T-helper 2 cell treated with Interferon-gamma antibody and Interleukin-4, amounts not matched to agents 5 μg/mL and 100 μg/mL, for 36 hours (primary cell): ENCODE data around the gene KCNQ2.
A peak's percentile ranks its signal among the peaks of the same experiment; 100 is the strongest.

Experiments used
- DNase-seq: peaks from one replicate; pipeline ENCODE4 v3.0.0; 2021; ENCODE audit warnings: low spot score
- H3K27ac Mint-ChIP-seq: one replicate; pipeline ENCODE4 v1.8.0; 2021; ENCODE audit warnings: mild to moderate bottlenecking, mixed read lengths
- H3K27me3 Mint-ChIP-seq: one replicate; pipeline ENCODE4 v1.8.0; 2021; ENCODE audit warnings: low read depth, mixed read lengths
- H3K36me3 Mint-ChIP-seq: one replicate; pipeline ENCODE4 v1.8.0; 2021; ENCODE audit warnings: low read depth, mixed read lengths
- H3K4me1 Mint-ChIP-seq: one replicate; pipeline ENCODE4 v1.8.0; 2021; ENCODE audit warnings: low read depth, mixed read lengths
- H3K4me3 Mint-ChIP-seq: one replicate; pipeline ENCODE4 v1.8.0; 2022; ENCODE audit warnings: mild to moderate bottlenecking, moderate library complexity, mixed read lengths
- H3K9me3 Mint-ChIP-seq: one replicate; pipeline ENCODE4 v1.8.0; 2021; ENCODE audit warnings: mixed read lengths

The KCNQ2 gene

DNA sequence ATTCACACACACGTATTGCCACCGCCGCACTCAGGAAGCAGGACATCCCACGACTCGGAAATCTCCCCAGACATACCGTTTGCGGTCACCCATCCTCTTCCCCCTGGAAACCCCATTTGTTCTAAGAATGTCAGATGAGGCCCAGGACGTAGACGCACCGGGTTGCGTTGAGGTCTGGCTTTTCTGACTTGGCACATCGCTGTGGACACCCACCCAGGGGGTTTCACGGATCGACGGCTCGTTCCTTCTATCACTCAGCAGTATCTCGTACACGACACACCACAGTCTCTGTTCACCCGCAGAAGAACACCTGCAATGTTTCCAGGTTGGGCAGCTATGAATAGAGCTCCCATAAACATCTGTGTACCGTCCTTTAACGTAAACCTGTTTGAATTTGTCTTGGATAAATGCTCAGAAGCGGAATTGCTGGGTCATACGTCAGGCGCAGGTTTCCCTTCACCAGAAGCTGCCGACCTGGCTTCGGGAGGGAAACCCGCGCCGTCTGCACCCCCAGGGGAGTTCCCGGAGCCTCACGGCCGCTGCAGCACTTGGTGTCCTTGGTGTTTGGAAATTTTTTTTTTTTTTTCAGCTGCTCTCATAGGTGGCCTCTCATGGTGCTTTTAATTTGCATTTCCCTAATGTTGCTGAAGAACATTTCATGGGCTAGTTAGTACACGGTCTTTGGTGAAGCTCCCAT is 35.8 kb upstream of the KCNQ2 start:
- Mint-ChIP-seq H3K27ac (no peak overlapping the region), H3K27me3 (peaks cover 36% of the 10 kb centered on the region), H3K36me3 (no peaks in the 10 kb centered on the region), H3K4me3 (no peak overlapping the region), H3K9me3 (peaks cover 3% of the 10 kb centered on the region), H3K4me1 (peaks cover 4% of the 10 kb centered on the region)
- peak; percentile 16 for DNase-seq

GRCh38 chr20:63507083-63507743 is 34.8 kb upstream of the KCNQ2 start:
- DNase-seq: no peak
- Mint-ChIP-seq H3K36me3 (no peaks in the 10 kb centered on the region), H3K4me3 (no peak overlapping the region), H3K27ac (no peak overlapping the region), H3K9me3 (peaks cover 3% of the 10 kb centered on the region), H3K27me3 (peaks cover 27% of the 10 kb centered on the region), H3K4me1 (peaks cover 4% of the 10 kb centered on the region)

DNA sequence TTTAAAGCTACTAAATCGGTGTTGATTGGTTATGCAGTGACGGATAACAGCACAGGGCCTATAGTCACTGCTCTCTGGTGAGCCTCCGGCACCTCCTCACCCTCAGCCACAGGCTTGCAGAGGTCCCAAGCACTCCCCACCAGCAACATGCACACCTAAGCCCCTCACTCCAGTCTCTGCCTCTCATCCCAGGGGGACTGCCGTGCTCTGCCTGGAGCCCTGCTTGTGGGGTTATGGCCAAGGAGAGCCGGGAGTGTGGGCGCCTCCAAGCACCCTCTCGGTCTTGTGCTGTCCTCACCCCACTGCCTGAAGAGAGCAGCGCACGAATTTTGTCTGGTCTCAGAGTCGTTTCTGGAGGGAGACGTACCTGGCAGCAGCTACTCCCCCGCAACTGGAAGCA is 33.3 kb upstream of the KCNQ2 start:
- Mint-ChIP-seq H3K4me1 (peaks cover 4% of the 10 kb centered on the region), H3K36me3 (no peaks in the 10 kb centered on the region), H3K9me3 (peaks cover 3% of the 10 kb centered on the region), H3K27ac (no peak overlapping the region), H3K4me3 (no peak overlapping the region), H3K27me3 (peaks cover 30% of the 10 kb centered on the region)
- no peak for DNase-seq

- Mint-ChIP-seq H3K4me1 (peaks cover 4% of the 10 kb centered on the region), H3K9me3 (peaks cover 3% of the 10 kb centered on the region), H3K4me3 (no peak overlapping the region), H3K36me3 (no peaks in the 10 kb centered on the region), H3K27me3 (peaks cover 29% of the 10 kb centered on the region), H3K27ac (no peak overlapping the region)
- DNase-seq: no peak
These were observed 32.8 kb upstream of the KCNQ2 start for GRCh38 chr20:63505281-63505680.

DNA sequence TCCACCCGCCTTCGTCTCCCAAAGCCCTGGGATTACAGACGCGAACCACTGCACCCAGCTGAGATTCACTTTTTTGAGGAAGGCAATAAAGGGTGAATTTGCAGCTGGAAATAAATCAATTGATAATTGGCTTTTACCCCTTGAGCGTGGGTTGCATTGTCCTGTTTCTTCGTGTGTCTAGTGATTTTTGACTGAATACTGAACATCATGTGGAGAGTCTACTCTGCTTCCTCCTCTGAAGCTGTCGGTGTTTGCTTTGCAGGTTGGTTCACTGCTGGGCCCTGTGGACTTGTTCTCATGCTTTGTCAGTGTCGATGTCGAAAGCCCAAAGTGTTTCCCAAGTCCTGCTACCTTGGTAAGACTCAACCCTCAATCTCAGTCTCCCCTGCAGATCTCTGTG is 32.2 kb upstream of the KCNQ2 start:
- Mint-ChIP-seq H3K27me3 (peaks cover 25% of the 10 kb centered on the region), H3K9me3 (peaks cover 3% of the 10 kb centered on the region), H3K27ac (no peak overlapping the region), H3K4me3 (no peak overlapping the region), H3K36me3 (no peaks in the 10 kb centered on the region), H3K4me1 (peaks cover 4% of the 10 kb centered on the region)
- no peak for DNase-seq

DNA sequence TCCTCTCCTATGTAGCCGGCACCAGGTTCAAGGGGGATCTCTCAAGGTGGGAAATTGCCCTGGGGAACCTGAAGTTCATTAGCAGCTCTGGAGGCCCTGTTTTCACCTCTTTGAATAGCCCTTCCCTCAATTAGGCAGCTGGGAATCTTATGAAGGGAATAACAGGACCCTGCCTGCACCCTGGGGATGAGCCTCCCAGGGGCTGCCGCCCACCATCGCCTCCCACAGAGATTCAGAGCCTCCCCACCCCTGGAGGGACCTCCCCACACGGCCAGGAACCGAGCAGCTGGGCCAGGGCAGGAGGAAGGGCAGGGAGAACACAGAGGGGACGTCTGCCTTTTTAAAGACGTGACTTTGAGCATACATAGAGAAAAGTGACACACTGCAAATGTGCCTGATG is 31.1 kb upstream of the KCNQ2 start:
- Mint-ChIP-seq H3K27me3 (peaks cover 19% of the 10 kb centered on the region), H3K36me3 (no peaks in the 10 kb centered on the region), H3K27ac (no peak overlapping the region), H3K4me3 (no peak overlapping the region), H3K4me1 (peaks cover 4% of the 10 kb centered on the region), H3K9me3 (peaks cover 3% of the 10 kb centered on the region)
- no peak for DNase-seq

DNA sequence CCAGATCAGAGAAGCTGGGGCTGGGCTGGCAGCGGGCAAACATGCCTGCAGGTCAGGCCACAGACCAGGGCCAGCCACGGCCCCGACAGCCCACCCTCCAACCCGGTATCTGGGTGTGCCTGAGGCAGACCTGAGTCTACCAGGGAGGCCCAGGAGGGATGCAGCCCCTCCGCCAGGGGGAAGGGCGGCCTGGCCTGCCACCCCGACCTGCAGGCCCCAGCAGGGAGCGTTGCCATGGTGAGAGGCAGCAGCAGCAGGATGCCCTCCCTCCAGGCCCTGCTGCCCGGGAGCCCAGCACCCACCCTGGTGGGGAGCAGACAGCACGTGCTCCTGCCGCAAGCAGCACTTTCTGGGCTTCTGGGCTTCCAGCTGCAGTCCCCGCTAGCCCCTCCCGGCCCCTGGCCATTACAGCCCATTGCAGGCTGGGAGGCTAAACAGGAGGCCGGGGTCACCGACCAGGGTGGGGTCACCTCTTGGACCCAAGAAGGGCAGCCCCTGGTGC is 30.3 kb upstream of the KCNQ2 start:
- DNase-seq: no peak
- H3K4me3 Mint-ChIP-seq: no peak overlapping the region
- no peak overlapping the region for H3K27ac Mint-ChIP-seq
- H3K27me3 Mint-ChIP-seq: peaks cover 17% of the 10 kb centered on the region
- H3K9me3 Mint-ChIP-seq: peaks cover 3% of the 10 kb centered on the region
- H3K4me1 Mint-ChIP-seq: peaks cover 1% of the 10 kb centered on the region
- no peaks in the 10 kb centered on the region for H3K36me3 Mint-ChIP-seq

GRCh38 chr20:63501818-63502670 is 29.6 kb upstream of the KCNQ2 start:
- H3K9me3 Mint-ChIP-seq: peaks cover 3% of the 10 kb centered on the region

GRCh38 chr20:63500902-63501817 is 28.7 kb upstream of the KCNQ2 start:
- H3K27ac Mint-ChIP-seq: no peak overlapping the region
- H3K9me3 Mint-ChIP-seq: peaks cover 3% of the 10 kb centered on the region
- H3K36me3 Mint-ChIP-seq: no peaks in the 10 kb centered on the region
- H3K27me3 Mint-ChIP-seq: peaks cover 30% of the 10 kb centered on the region
- no peak overlapping the region for H3K4me3 Mint-ChIP-seq
- no peaks in the 10 kb centered on the region for H3K4me1 Mint-ChIP-seq
- DNase-seq: no peak

More at GRCh38 chr20:63501818-63502670, 29.6 kb upstream of the KCNQ2 start:
- Mint-ChIP-seq H3K4me3 (no peak overlapping the region), H3K27me3 (peaks cover 21% of the 10 kb centered on the region), H3K36me3 (no peaks in the 10 kb centered on the region), H3K4me1 (peaks cover 1% of the 10 kb centered on the region), H3K27ac (no peak overlapping the region)
- no peak for DNase-seq

DNA sequence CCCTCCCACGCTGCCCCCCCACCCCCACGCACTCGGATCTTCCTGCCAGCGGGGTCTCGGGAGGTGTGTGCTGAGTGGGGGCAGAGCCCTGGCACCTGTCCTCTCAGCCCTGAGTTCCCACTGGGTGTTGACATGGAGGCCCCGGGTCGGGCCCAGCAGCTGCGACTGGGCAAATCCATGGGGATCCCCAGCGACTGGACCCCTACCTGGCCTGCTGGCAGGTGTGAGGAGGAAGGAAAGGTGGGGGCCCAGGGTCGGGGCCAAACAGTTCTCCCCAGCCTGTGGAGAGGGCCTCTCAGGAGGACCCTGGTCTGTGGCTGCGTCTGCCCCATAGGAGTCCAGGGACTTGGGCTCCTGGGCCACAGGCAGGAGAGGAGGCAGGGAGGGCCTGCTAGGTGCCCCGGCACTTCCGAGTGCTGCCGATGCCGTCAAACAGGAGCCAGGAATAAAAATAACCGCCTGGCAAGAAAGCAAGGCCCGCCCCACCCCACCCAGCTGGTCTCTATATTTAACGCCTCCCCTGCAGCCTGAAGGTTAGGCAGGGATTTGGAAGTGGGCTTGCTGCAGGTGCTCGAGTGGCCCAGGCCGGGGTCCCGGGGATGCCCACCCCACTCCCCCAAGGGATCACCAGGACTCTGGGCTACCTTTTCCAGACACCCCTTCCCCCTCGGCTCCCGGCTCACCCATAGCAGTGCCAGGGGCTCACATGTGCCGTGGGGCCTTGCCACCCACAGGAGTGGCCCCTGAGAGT is 27.9 kb upstream of the KCNQ2 start:
- Mint-ChIP-seq H3K9me3 (peaks cover 3% of the 10 kb centered on the region), H3K4me3 (no peak overlapping the region), H3K4me1 (no peaks in the 10 kb centered on the region), H3K36me3 (no peaks in the 10 kb centered on the region), H3K27me3 (peaks cover 31% of the 10 kb centered on the region), H3K27ac (no peak overlapping the region)
- no peak for DNase-seq

- Mint-ChIP-seq H3K36me3 (no peaks in the 10 kb centered on the region), H3K27me3 (peaks cover 28% of the 10 kb centered on the region), H3K27ac (no peak overlapping the region), H3K4me3 (no peak overlapping the region), H3K9me3 (peaks cover 3% of the 10 kb centered on the region), H3K4me1 (no peaks in the 10 kb centered on the region)
- no peak for DNase-seq
These were observed 27.0 kb upstream of the KCNQ2 start for GRCh38 chr20:63499338-63499969.

GRCh38 chr20:63498960-63499337 is 26.5 kb upstream of the KCNQ2 start, which contains the start of gene EEF1A2:
EEF1A2 (minus strand) TSS chr20:63499083; CDS start chr20:63497763, 1,320 bp downstream.
- no peak for DNase-seq
- Mint-ChIP-seq H3K36me3 (no peaks in the 10 kb centered on the region), H3K27me3 (peaks cover 26% of the 10 kb centered on the region), H3K9me3 (peaks cover under 1% of the 10 kb centered on the region), H3K27ac (no peak within 1 kb of the TSS), H3K4me3 (no peak within 1 kb of the TSS), H3K4me1 (no peaks in the 10 kb centered on the region)
